ENCODE data around the gene IL3RA. TPM values are rescaled to one million over a fixed set of nuclear protein-coding genes. Genes with fewer than 3 reads are reported as not detected.

Gene IL3RA
- total and polyA plus RNA-seq, 2 of the 8 experiments (the other 6 are each of a cell fraction or from before 2014, with no cell fraction given), result 0.11 TPM; not detected in 1

- peaks cover 38 to 73% (median 61%) of the 10 kb centered on the region in 4 experiments for H3K36me3 ChIP-seq (ENCODE audit: control insufficient read depth in 2 of 4, insufficient read depth in 4 of 4, low read length in 3 of 4)
- no peak overlapping the region for H3K14ac ChIP-seq (ENCODE audit: insufficient read length)
- no peak overlapping the region for H3K4me3 ChIP-seq (ENCODE audit: extremely low read depth in 1 of 4, insufficient read depth in 2 of 4, low read depth in 3 of 4, low read length in 4 of 4)
- no peak overlapping the region for H3K18ac ChIP-seq (ENCODE audit: extremely low read depth, low read length)
- no peak overlapping the region for H4K5ac ChIP-seq (ENCODE audit: insufficient read length, low read depth, low read length)
- H3K23ac ChIP-seq (ENCODE audit: insufficient read length), result no peak overlapping the region
- H3K9ac ChIP-seq (replicated peaks in 1 of 4; ENCODE audit: extremely low read depth in 1 of 4, low read depth in 3 of 4, low read length in 3 of 4), result no peak overlapping the region
- H3K4me1 ChIP-seq (replicated peaks in 1 of 4; ENCODE audit: control insufficient read depth in 3 of 4, insufficient read depth in 4 of 4, low read length in 3 of 4), result no peaks in the 10 kb centered on the region
- no peak overlapping the region for H2AK5ac ChIP-seq (ENCODE audit: low read depth, low read length)
- WGBS, 2 experiments (ENCODE audit: extremely low coverage in 1 of 2, insufficient coverage in 1 of 2, insufficient read length in 1 of 2, insufficient replicate concordance in 2 of 2, low coverage in 1 of 2, low lambda C conversion rate in 2 of 2, missing lambda C conversion rate in 1 of 2), result 85% methylated on average over 20 of the region's 20 CpGs; no CpG with 5 or more reads in 1 of the 2 experiments
- FAIRE-seq (no peak), DNase-seq (ENCODE audit: low read depth in 1 of 2, low spot score in 2 of 2) (no peak)
- no peak overlapping the region for H3K4me2 ChIP-seq (ENCODE audit: insufficient read depth in 1 of 2, low read depth in 2 of 2, low read length in 2 of 2)
- H3K56ac ChIP-seq (replicated peaks; ENCODE audit: insufficient read length, low read depth, low read length), result no peak overlapping the region
- no peak overlapping the region for H4K8ac ChIP-seq (ENCODE audit: extremely low read depth, insufficient read depth, low read length)
- H3K4ac ChIP-seq (replicated peaks; ENCODE audit: insufficient read length, low read depth, low read length), result no peak overlapping the region
- H4K91ac ChIP-seq (replicated peaks; ENCODE audit: insufficient read length, low read length), result no peak overlapping the region
- H3K23me2 ChIP-seq (ENCODE audit: low read depth, low read length), result 0 out of 2 replicates have a peak, but pooled peaks cover 4% of the 10 kb centered on the region
- peaks cover 0 to 10% of the 10 kb centered on the region in 2 experiments; a peak in 1 of 4 replicates for H3K9me3 ChIP-seq (ENCODE audit: insufficient read depth in 2 of 2, low read depth in 1 of 2, low read length in 1 of 2)
- no peak overlapping the region for H2BK20ac ChIP-seq (ENCODE audit: low read length)
- ChIA-PET POLR2A (ENCODE audit: partially characterized antibody) (no interaction called here), CTCF (ENCODE audit: partially characterized antibody) (no interaction called here)
- H2BK15ac ChIP-seq (ENCODE audit: low read length), result no peak overlapping the region
- H4K20me1 ChIP-seq (replicated peaks in 1 of 2; ENCODE audit: control insufficient read depth in 1 of 2, insufficient read depth in 2 of 2, low read length in 2 of 2), result peaks cover 6 to 26% of the 10 kb centered on the region in 2 experiments
- no peak overlapping the region for H2BK120ac ChIP-seq (replicated peaks; ENCODE audit: low read depth, low read length)
- no peak overlapping the region for H3K27ac ChIP-seq (ENCODE audit: low read depth, low read length)
- H3K27me3 ChIP-seq (replicated peaks in 1 of 4; ENCODE audit: control insufficient read depth in 3 of 4, extremely low read depth in 1 of 4, insufficient read depth in 3 of 4, low read length in 3 of 4), result no peaks in the 10 kb centered on the region
- H2BK12ac ChIP-seq (ENCODE audit: low read depth, low read length), result no peak overlapping the region
- no peaks in the 10 kb centered on the region; a peak in 1 of 4 replicates for H3K79me2 ChIP-seq (ENCODE audit: control insufficient read depth in 1 of 2, insufficient read depth in 2 of 2, low read length in 2 of 2)
- peaks cover 2% of the 10 kb centered on the region for H3K79me1 ChIP-seq (ENCODE audit: low read depth, low read length)
- no peak overlapping the region for H2BK5ac ChIP-seq (ENCODE audit: low read depth, low read length)
- H2AFZ ChIP-seq (ENCODE audit: low read length), result no peak overlapping the region
- no peak for TF ChIP-seq PHF8 (conservative IDR thresholded peaks at IDR 0.05; ENCODE audit: low read depth, low read length)
- peak; percentile 75; the same call in 1 of the 2 replicates for TF ChIP-seq POLR2AphosphoS5 (IDR thresholded peaks at IDR 0.05; ENCODE audit: low read depth, low read length)
These were observed 81.6 kb downstream of the IL3RA start for GRCh38 chrX:1417921-1418771.

All from H1 (cell line).